T-helper 2 cell treated with Interferon-gamma antibody and Interleukin-4, amounts not matched to agents 100 ng/mL and 5 ng/mL, for 36 hours (primary cell): Measurements from ENCODE around the gene ZBED5. TPM values are rescaled to one million over a fixed set of nuclear protein-coding genes. Genes with fewer than 3 reads are reported as not detected.

Experiments
- total RNA-seq: library from RNA; stranded (reverse); gene quantifications from 2 replicates; pipeline ENCODE4 v1.2.3, GENCODE V29; 2022

Gene ZBED5
- total RNA-seq, 1 donor from 2014 or later = 49.3 TPM

Other genes with a start within 250 kb of the ZBED5 start
- gene IRAG1, start 164.3 kb downstream of the ZBED5 start, total RNA-seq = not detected in 2 replicates
- gene CTR9, start 106.8 kb downstream of the ZBED5 start, total RNA-seq = 43.7 and 47.9 TPM in 2 replicates
- 815 and 838 TPM in 2 replicates for gene EIF4G2, start 49.1 kb downstream of the ZBED5 start, total RNA-seq